Gastrocnemius medialis (tissue), 4 donors: ENCODE results near the gene HDAC4.

Experiments used
- CTCF ChIP-seq, 5 experiments: fragments of 450-650 bp in 3 of 5; fragments of 200-600 bp in 2 of 5; sonication (generic) in 2 of 5; IDR thresholded peaks in 4 of 5; conservative IDR thresholded peaks in 1 of 5; 1 replicate in 4 of 5; 2 replicates in 1 of 5; pipeline ENCODE4 v1.5.1; 2016 to 2019; ENCODE audit warnings: antibody characterized with exemption in 5 of 5, mild to moderate bottlenecking in 3 of 5, moderate library complexity in 3 of 5
- POLR2A ChIP-seq, 2 donors: fragments of 450-650 bp; IDR thresholded peaks; one replicate each; pipeline ENCODE4 v1.6.1; 2017; ENCODE audit warnings: antibody characterized with exemption in 2 of 2, mild to moderate bottlenecking in 2 of 2, moderate library complexity in 2 of 2

DNA sequence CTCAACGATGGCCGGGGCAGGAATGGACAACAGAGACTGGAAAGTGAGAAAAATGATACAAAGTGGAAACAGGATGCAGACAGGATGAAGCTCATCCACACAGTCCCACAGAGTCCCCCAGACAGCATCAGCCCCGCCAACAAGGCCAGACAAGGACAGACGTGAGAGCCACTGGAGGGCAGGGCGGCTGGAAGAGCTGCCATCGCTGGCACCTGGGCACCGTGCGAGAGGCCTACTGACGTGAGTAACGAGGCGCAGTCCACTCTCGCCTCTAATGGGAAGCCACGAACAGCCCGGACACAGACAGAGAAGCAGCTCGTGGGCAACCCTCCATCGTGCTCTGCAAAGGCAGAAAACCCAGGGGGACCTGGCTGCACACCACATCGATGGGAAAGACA lies 17.1 kb downstream of the HDAC4 start:
- TF ChIP-seq CTCF (IDR thresholded peaks at IDR 0.05 in 4 of 5, conservative IDR thresholded peaks at IDR 0.05 in 1 of 5) (no peak), POLR2A (IDR thresholded peaks at IDR 0.05) (no peak)
